ENCODE data around the gene SLC24A5.

Gene SLC24A5

DNA sequence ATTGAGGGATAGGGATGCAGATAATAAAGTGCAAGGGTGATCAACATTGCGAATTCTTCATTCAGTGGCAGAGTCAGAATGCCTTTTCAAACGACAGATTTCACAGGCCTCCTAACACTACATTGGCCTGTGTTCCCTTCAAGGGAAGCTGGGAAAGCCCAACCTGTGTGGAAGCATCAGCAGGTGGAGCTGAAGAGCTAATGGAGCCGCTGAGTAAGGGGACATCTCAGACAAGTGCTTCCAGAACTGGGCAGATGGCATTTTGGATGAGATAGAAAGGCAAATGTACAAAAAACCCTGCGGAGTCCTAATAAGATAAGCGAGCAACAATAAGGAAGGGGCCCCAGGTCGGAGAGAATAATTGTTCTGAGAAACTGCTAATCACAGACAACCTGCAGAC lies 8.5 kb upstream of the SLC24A5 start:
- DNase-seq (ENCODE audit: low read depth), result no peak

DNA sequence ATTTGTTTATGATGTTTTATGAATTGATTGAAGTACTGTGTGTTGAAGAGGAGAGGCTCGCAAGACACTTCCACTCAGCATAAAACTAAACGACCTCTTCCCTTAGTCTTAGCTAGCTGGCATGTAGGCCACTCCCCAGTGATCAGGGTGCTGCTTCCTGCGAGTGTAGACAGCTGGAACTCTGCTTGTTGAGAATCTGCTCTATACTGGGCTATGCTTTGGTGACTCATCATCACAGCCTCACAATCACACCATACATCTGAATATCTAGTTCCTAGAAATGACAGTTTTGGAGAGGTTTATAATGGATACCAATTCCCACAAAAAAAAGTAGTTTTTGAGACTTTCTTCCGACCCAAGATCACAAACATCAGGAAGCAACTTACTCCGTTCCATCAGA lies 1.5 kb upstream of the SLC24A5 start:
- no peak for DNase-seq (ENCODE audit: low read depth)

- no peak for DNase-seq (ENCODE audit: low read depth)
These were observed 1.1 kb downstream of the SLC24A5 start for GRCh38 chr15:48121849-48122248.

- no peak for DNase-seq (ENCODE audit: low read depth)
These were observed 6.0 kb downstream of the SLC24A5 start for GRCh38 chr15:48126667-48127355.

- no peak for DNase-seq (ENCODE audit: low read depth)
These were observed 10.5 kb downstream of the SLC24A5 start for GRCh38 chr15:48131324-48131723.

DNA sequence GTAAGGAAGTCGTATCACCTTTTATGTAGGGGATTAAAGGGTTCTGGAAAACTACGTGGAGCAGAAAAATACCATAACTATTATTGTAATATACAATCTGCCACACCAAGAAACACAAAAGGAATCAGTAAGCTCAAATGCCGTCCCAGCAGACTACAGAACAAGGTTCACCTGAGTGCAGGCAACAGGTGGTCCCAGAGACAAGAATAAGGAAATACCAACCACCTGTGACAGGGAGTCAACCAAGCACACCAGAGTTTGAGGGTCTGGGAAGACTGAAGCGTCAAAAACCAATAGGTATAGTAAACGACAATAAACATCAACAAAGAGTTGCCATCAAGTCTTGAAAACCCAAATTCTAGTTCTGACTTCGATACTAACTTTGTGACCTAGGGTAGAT lies 12.1 kb downstream of the SLC24A5 start:
- DNase-seq (ENCODE audit: low read depth), result no peak

DNA sequence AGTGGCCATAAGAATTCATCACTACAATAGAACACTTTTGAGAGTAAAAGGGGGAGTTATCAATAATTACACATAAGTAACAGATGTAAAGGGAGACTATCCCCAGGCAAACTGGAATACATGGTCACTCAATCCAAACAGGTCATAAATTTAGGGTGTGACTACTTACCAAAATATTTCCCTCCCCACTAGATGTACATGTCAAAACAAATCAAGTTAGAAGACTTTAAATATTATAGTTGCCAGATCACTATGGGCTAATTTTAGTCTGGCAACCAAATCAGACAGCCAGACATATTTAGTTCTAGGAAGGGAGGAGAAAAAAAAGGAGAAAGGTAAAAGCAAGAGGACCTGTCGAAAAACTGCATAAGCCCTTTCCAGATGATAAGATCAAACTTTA lies 23.1 kb downstream of the SLC24A5 start:
- DNase-seq (ENCODE audit: low read depth), result no peak

DNA sequence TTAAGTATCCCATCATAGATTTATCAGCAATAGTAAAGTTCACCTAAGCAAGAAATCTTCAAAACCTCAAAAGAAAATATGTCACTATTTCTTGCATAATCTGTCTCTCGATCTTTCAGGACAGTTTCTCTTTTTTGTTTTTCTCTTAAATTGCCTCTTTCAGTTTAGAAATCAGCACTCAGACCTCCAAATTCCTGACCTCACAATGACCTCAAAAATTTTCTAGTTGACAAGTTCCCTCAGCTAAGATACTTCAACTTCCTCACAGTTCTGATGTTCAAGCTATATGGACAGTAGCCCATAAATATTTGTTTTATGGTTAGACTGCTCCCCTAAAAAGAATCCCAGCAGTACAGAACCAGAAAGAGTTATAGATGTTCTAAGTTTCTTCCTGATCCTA lies 24.1 kb downstream of the SLC24A5 start:
- DNase-seq (ENCODE audit: low read depth), result no peak

GRCh38 chr15:48145923-48146322 lies 25.1 kb downstream of the SLC24A5 start:
- no peak for DNase-seq (ENCODE audit: low read depth)

GRCh38 chr15:48147358-48147757 lies 26.6 kb downstream of the SLC24A5 start:
- no peak for DNase-seq (ENCODE audit: low read depth)

- DNase-seq (ENCODE audit: low read depth), result no peak
These were observed 29.1 kb downstream of the SLC24A5 start for GRCh38 chr15:48149858-48150257.

- DNase-seq (ENCODE audit: low read depth), result no peak
These were observed 32.7 kb downstream of the SLC24A5 start for GRCh38 chr15:48153526-48153925.

GRCh38 chr15:48168616-48169015 lies 47.8 kb downstream of the SLC24A5 start:
- DNase-seq (ENCODE audit: low read depth), result no peak

DNA sequence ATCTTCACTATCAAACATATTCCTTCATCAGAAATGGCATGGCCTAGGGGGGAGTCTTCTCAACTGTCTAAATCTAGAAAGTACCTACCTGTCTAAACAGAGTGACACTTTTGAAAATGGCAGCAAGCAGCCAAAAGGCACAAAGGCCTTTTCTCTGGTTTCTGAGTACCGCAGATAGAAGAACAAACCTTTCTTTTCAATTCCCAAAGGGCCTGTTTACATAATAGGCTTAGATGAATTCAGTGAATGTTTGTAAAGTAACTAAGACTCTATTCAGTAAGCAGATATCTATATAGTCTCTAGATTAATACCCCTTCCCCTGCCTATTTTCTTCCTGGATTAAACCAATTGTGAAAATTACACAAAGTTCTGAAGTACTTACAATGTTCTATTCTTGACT lies 50.2 kb downstream of the SLC24A5 start:
- DNase-seq (ENCODE audit: low read depth), result no peak

- DNase-seq (ENCODE audit: low read depth), result no peak
These were observed 54.3 kb downstream of the SLC24A5 start for GRCh38 chr15:48175126-48175525.

- DNase-seq (ENCODE audit: low read depth), result no peak
These were observed 55.3 kb downstream of the SLC24A5 start for GRCh38 chr15:48176112-48176511.

DNA sequence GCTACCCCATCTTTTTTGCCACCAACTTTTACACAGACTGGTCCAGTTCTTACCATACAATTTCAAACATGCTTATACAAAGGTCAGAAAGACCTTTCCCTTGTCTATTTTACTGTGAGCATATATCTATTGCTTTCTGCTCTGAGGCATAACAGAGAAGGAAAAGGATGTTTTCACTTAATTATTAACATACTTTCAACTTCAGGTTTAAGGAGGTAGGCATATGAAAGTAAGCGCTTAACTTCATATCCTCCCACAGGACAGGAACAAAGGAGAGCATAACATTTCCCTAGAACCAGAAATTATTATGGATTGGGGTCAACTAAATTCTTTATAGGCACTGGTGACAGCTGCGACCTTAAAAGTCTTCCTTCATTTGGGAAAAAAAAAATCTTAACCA lies 56.2 kb downstream of the SLC24A5 start:
- no peak for DNase-seq (ENCODE audit: low read depth)

GRCh38 chr15:48177383-48177765 lies 56.6 kb downstream of the SLC24A5 start:
- no peak for DNase-seq (ENCODE audit: low read depth)

DNA sequence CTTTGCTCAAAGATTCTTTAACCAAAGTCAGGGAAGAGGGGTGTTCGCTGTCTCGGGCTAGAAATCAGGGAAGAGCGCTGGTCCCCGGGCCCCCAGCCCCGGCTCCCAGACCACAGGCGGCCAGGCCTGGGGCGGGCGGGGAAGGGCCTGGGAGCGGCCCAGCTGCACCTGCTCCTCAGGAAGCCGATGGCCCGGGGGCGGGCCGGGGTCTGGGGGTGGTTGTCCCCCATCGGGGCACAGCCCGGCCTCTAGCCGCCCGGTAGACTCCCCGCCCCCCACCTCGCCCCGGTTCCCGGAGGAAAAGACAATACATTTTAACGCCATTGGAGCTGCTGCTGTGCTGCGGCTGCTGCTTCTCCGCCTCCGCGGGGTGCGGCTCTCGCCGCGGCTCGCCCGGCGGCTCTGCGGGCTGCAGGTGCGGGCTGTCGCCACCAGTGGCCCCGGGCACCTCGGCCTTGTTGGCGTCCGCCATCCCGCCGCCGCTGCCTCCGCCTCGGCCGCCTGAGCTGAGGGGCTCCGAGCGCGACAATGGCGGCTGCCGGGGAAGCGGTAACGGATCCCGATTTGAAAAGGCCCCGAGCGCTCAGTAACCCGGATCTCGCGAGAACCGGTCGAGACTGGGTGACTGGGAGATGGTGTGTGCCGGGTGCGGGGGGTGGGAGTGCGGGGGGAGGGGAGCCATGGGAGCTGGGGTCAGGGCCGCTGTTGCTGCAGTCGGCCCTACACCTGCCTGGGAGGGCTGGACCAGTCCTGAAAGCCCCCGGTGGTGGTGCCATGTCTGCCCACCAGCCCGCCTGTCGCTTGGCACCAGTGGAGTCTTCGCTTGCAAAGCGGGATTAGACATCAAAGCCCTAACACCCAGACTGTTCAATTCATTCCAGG lies 57.2 kb downstream of the SLC24A5 start, which contains the start of gene MYEF2:
Gene MYEF2, minus strand, starts transcription at position 530 of the 882 bp plus-strand sequence. Its CDS starts 58 bp downstream, at position 472.
- DNase-seq (ENCODE audit: low read depth), result peak; percentile 23

DNA sequence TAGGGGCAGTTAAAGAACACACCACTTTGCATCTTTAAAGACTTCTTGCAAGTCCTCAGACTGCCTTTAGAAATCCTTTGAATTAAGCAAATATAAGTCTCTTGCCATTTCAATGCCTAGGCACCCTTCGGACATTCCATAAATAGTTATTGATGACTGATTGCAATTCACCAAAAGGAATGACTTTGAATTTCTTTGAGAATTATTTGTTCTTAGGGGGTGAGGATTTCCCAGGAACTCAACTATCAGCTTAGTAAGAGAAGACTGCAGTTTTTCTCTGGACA lies 57.8 kb downstream of the SLC24A5 start:
- DNase-seq (ENCODE audit: low read depth), result no peak

- DNase-seq (ENCODE audit: low read depth), result no peak
These were observed 62.0 kb downstream of the SLC24A5 start for GRCh38 chr15:48182749-48183148.

- DNase-seq (ENCODE audit: low read depth), result no peak
These were observed 64.7 kb downstream of the SLC24A5 start for GRCh38 chr15:48185529-48185928.

DNA sequence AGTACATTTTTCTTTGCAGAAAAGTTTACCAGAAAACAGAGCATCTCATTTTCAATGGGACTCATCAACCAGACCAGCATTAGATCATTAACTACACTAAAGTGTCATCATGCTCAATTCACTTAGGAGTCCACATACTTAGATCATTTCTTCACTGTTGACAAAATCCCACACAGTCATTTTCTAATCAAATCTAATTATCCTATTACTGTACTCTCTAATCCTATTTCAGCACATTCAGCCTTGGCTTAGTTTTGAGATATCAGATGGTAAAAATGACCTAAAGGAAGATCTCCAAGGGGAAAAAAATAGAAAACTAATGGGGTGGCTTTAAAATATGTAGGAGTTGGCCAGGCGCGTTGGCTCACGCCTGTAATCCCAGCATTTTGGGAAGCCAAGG lies 65.5 kb downstream of the SLC24A5 start:
- no peak for DNase-seq (ENCODE audit: low read depth)
